Ovary (tissue), 9 donors: Measurements from ENCODE around the gene DEPDC5. TPM values are rescaled to one million over a fixed set of nuclear protein-coding genes. Genes with fewer than 3 reads are reported as not detected.

ENCODE experiments used
- DNase-seq, 5 donors: peaks; one replicate each; pipeline ENCODE4 v3.0.0-alpha.2; 2019 to 2020
- H3K27ac ChIP-seq, 2 donors: fragments of 200-600 bp; one replicate each; pipeline versions ENCODE4 v1.5.1 to v1.8.0; 2019 to 2022
- H3K27me3 ChIP-seq: fragments of 200-600 bp; one replicate; pipeline ENCODE4 v1.8.0; 2022
- H3K36me3 ChIP-seq: fragments of 200-600 bp; sonication (generic); one replicate; pipeline ENCODE4 v1.5.1; 2019
- H3K4me1 ChIP-seq: one replicate; pipeline ENCODE4 v1.8.1; 2013; ENCODE audit warnings: mild to moderate bottlenecking, moderate library complexity; ENCODE audit not compliant: insufficient read depth
- H3K4me3 ChIP-seq: fragments of 200-600 bp; sonication (generic); one replicate; pipeline ENCODE4 v1.5.1; 2017
- H3K9me3 ChIP-seq, 2 donors: fragments of 200-600 bp in 1 of 2; sonication (generic) in 1 of 2; one replicate each; pipeline versions ENCODE4 v1.5.1 to v1.8.1; 2013 to 2019; ENCODE audit warnings: mild to moderate bottlenecking in 1 of 2, moderate library complexity in 1 of 2
- EP300 ChIP-seq: sonication (generic); formaldehyde crosslinking; IDR thresholded peaks from one replicate; pipeline ENCODE4 v1.6.1; 2017; ENCODE audit warnings: antibody characterized with exemption
- POLR2A ChIP-seq: fragments of 450-650 bp; IDR thresholded peaks from one replicate; pipeline ENCODE4 v1.6.1; 2017; ENCODE audit warnings: antibody characterized with exemption, mild to moderate bottlenecking, moderate library complexity
- WGBS, 3 donors: extraction: QIAGEN DNeasy Blood & Tissue Kit in 1 of 3; methylation state at CpG; one replicate each; pipeline versions ENCODE4 v1.1.5 to v1.1.7; 2013 to 2017; 5-methylcytosine and 5-hydroxymethylcytosine counted together
- intact Hi-C, 4 donors: fragments of 100-400 bp; cut with DNase I; formaldehyde crosslinking; loops; one replicate each; pipeline versions ENCODE4 v1.11.0 to v1.15.1; 2022 to 2023
- polyA plus RNA-seq, 2 donors: library from polyadenylated mRNA; stranded (reverse); fragments of 200-250 nt in 1 of 2; fragments of 350-450 nt in 1 of 2; fragmentation: Illumina TruSeq in 1 of 2; extraction: RNeasy Lipid Tissue Mini Kit (QIAGEN cat#74804) in 1 of 2; gene quantifications; one replicate each; pipeline ENCODE4 v1.2.3, GENCODE V29; 2013 to 2014
- total RNA-seq, 7 donors: library from RNA; depleted of rRNA in 2 of 7; stranded (reverse); fragments of >200 nt in 2 of 7; fragmentation: NEBNext Ultra II Directional in 3 of 7; extraction: Animal tissue kit (Norgen Biotek cat#: 25700) in 3 of 7; gene quantifications; one replicate each; pipeline versions ENCODE4 v1.1.0 to v1.2.4, GENCODE V29; 2016 to 2023
- TF ChIP-seq, protein P1 (sequence below), 3 donors: fragments of 450-650 bp in 2 of 3; fragments of 200-600 bp in 1 of 3; IDR thresholded peaks; one replicate each; pipeline versions ENCODE4 v1.5.1 to v1.8.0; 2016 to 2022; ENCODE audit warnings: antibody characterized with exemption in 3 of 3, mild to moderate bottlenecking in 1 of 3
- donor health status: DM: no; HTN: no; CAD: no; lungs with moderate emphysema.
- donor health status: DM: no; HTN: no; CAD: no.
- donor health status: Bipolar disorder and iron deficiency.
- donor health status: DM: yes; HTN: yes; CAD: no.
- donor health status: DM: no; HTN: no; CAD: no.
- donor health status: DM: yes; HTN: yes; CAD: no.

DEPDC5 gene
- total and polyA plus RNA-seq, 9 donors: 12.1 to 73.3 (median 32.8) TPM

GRCh38 chr22:31876156-31876920, 122.5 kb downstream of the DEPDC5 start:
- no peaks in the 10 kb centered on the region for H3K27me3 ChIP-seq
- H3K4me1 ChIP-seq: no peaks in the 10 kb centered on the region
- intact Hi-C loops: no loop called here
- no peak overlapping the region for H3K27ac ChIP-seq
- H3K4me3 ChIP-seq: no peak overlapping the region
- H3K36me3 ChIP-seq: no peaks in the 10 kb centered on the region
- H3K9me3 ChIP-seq: no peaks in the 10 kb centered on the region
- TF ChIP-seq POLR2A (no peak), EP300 (no peak)
- TF ChIP-seq, protein P1, sequence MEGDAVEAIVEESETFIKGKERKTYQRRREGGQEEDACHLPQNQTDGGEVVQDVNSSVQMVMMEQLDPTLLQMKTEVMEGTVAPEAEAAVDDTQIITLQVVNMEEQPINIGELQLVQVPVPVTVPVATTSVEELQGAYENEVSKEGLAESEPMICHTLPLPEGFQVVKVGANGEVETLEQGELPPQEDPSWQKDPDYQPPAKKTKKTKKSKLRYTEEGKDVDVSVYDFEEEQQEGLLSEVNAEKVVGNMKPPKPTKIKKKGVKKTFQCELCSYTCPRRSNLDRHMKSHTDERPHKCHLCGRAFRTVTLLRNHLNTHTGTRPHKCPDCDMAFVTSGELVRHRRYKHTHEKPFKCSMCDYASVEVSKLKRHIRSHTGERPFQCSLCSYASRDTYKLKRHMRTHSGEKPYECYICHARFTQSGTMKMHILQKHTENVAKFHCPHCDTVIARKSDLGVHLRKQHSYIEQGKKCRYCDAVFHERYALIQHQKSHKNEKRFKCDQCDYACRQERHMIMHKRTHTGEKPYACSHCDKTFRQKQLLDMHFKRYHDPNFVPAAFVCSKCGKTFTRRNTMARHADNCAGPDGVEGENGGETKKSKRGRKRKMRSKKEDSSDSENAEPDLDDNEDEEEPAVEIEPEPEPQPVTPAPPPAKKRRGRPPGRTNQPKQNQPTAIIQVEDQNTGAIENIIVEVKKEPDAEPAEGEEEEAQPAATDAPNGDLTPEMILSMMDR (IDR thresholded peaks at IDR 0.05): no peak
- no peak for DNase-seq
- WGBS, 3 donors: 88 to 93% (median 92%) methylated on average over 12 of the region's 12 CpGs

- Histone ChIP-seq H3K36me3 (no peaks in the 10 kb centered on the region), H3K27me3 (no peaks in the 10 kb centered on the region), H3K4me1 (no peaks in the 10 kb centered on the region), H3K9me3 (no peaks in the 10 kb centered on the region), H3K4me3 (no peak overlapping the region), H3K27ac (no peak overlapping the region)
- TF ChIP-seq POLR2A (no peak), EP300 (no peak)
- TF ChIP-seq, protein P1 (IDR thresholded peaks at IDR 0.05): no peak
- WGBS, 3 donors: 93 to 95% (median 94%) methylated on average over 14 of the region's 14 CpGs
- intact Hi-C loops: no loop called here
- no peak for DNase-seq
These were observed 125.8 kb downstream of the DEPDC5 start for GRCh38 chr22:31879585-31879984.

DNA sequence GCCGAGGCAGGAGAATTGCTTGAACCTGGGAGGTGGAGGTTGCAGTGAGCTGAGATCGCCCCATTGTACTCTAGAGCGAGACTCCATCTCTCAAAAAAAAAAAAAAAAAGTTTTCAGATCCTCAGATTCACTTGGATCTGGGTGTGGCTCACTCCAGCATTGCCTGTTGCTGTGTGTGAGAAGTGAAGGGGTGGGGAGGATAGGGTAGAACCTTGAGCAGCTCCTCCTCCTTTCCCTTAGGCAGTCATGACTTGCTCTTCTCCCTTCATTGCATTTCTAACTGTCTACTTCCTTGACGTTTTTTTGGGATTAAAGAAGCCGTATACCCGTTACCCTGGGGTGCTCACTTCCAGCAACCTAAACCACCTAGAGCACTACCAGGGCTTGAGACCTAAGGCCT, 127.4 kb downstream of the DEPDC5 start:
- no peaks in the 10 kb centered on the region for H3K36me3 ChIP-seq
- WGBS, 3 donors: 91 to 93% (median 91%) methylated on average over 6 of the region's 6 CpGs
- H3K4me1 ChIP-seq: no peaks in the 10 kb centered on the region
- H3K27me3 ChIP-seq: no peaks in the 10 kb centered on the region
- no peak overlapping the region for H3K27ac ChIP-seq
- intact Hi-C loops: no loop called here
- TF ChIP-seq EP300 (no peak), POLR2A (no peak)
- TF ChIP-seq, protein P1 (IDR thresholded peaks at IDR 0.05): no peak
- H3K4me3 ChIP-seq: no peak overlapping the region
- no peak for DNase-seq
- no peaks in the 10 kb centered on the region for H3K9me3 ChIP-seq

DNA sequence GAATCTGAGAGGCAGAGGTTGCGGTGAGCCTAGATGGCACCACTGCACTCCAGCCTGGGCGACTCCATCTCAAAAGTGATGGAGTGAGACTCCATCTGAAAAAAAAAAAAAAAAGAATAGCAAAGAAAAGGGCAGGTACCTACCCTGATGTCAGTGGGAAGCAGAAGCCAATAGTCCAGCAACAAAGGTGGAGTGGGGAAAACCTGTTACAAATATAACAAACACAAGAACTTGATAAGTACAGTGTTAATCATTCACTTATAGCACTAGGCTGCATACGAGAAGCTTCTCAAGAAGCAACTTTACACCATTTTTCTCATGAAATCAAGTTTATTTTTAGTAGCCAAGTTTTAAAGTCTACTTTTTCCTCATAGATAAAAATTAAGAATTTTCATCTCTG, 128.0 kb downstream of the DEPDC5 start:
- TF ChIP-seq EP300: no peak
- TF ChIP-seq, protein P1 (IDR thresholded peaks at IDR 0.05): no peak
- no peaks in the 10 kb centered on the region for H3K27me3 ChIP-seq
- no peak overlapping the region for H3K27ac ChIP-seq
- no peaks in the 10 kb centered on the region for H3K4me1 ChIP-seq
- WGBS, 3 donors: 94 to 96% (median 95%) methylated on average over 3 of the region's 3 CpGs
- intact Hi-C loops: no loop called here
- no peaks in the 10 kb centered on the region for H3K9me3 ChIP-seq
- no peak for DNase-seq
- H3K36me3 ChIP-seq: no peaks in the 10 kb centered on the region
- no peak overlapping the region for H3K4me3 ChIP-seq
